MCF 10A (cell line): ENCODE results near the gene TOR4A. TPM values are rescaled to one million over a fixed set of nuclear protein-coding genes. Genes with fewer than 3 reads are reported as not detected.

ENCODE experiments used
- BruUV-seq: library from RNA; stranded (reverse); fragments of 400-500 nt; replicated peaks from 2 replicates; lab custom pipeline; 2021; lab: Mats Ljungman, UMichigan
- CTCF ChIA-PET: fragments of 300-600 bp; sonication (Branson Sonifier 250); formaldehyde crosslinking; extraction: SDS; loops from one replicate; lab custom pipeline; 2021; ENCODE audit warnings: antibody characterized with exemption, inconsistent platforms; lab: Yijun Ruan, JAX
- POLR2A ChIA-PET: fragments of 300-600, 350-650 bp; sonication (Branson Sonifier 250); formaldehyde crosslinking; extraction: SDS; loops from one replicate; lab custom pipeline; 2020; ENCODE audit warnings: antibody characterized with exemption, inconsistent platforms; lab: Yijun Ruan, JAX
- DNase-seq: peaks from one replicate; pipeline ENCODE4 v3.0.0-alpha.2; 2018; ENCODE audit not compliant: unreplicated experiment
- H3K27ac Mint-ChIP-seq: one replicate; pipeline ENCODE4 v1.8.0; 2022; ENCODE audit warnings: mild to moderate bottlenecking, low read depth, mixed read lengths; ENCODE audit not compliant: unreplicated experiment
- H3K27me3 Mint-ChIP-seq: one replicate; pipeline ENCODE4 v1.8.0; 2022; ENCODE audit warnings: mixed read lengths; ENCODE audit not compliant: insufficient read depth, unreplicated experiment
- H3K36me3 Mint-ChIP-seq: one replicate; pipeline ENCODE4 v1.8.0; 2022; ENCODE audit warnings: mild to moderate bottlenecking, moderate library complexity, mixed read lengths; ENCODE audit not compliant: insufficient read depth, unreplicated experiment
- H3K4me1 Mint-ChIP-seq: one replicate; pipeline ENCODE4 v1.8.0; 2022; ENCODE audit warnings: mixed read lengths; ENCODE audit not compliant: insufficient read depth, unreplicated experiment
- H3K4me3 Mint-ChIP-seq: one replicate; pipeline ENCODE4 v1.8.0; 2022; ENCODE audit warnings: mild to moderate bottlenecking, moderate library complexity, mixed read lengths; ENCODE audit not compliant: unreplicated experiment
- H3K9me3 Mint-ChIP-seq: one replicate; pipeline ENCODE4 v1.8.0; 2022; ENCODE audit warnings: mixed read lengths; ENCODE audit not compliant: unreplicated experiment
- CTCF ChIP-seq: fragments of 200-600 bp; IDR thresholded peaks from one replicate; pipeline ENCODE4 v1.8.0; 2022; ENCODE audit warnings: antibody characterized with exemption, mild to moderate bottlenecking; ENCODE audit not compliant: unreplicated experiment
- intact Hi-C: fragments of 100-400 bp; cut with micrococcal nuclease; formaldehyde crosslinking; loops from 2 replicates; pipeline ENCODE4 v1.14.1; 2022
- total RNA-seq: library from RNA; stranded (reverse); gene quantifications from 2 replicates; pipeline ENCODE4 v1.2.3, GENCODE V29; 2022

TOR4A gene
- total RNA-seq, 1 experiment from 2014 or later: 21.9 TPM

GRCh38 chr9:137252555-137253506 is 24.7 kb upstream of the TOR4A start:
- Mint-ChIP-seq H3K27me3 (no peaks in the 10 kb centered on the region), H3K4me3 (no peak overlapping the region), H3K9me3 (no peaks in the 10 kb centered on the region), H3K4me1 (no peaks in the 10 kb centered on the region), H3K27ac (no peak overlapping the region), H3K36me3 (peaks cover 21% of the 10 kb centered on the region)
- no peak for DNase-seq
- TF ChIP-seq CTCF: no peak
- intact Hi-C loops: no loop called here
- BruUV-seq: no TSS peak
- CTCF ChIA-PET: interaction anchor here (0.6 to 2.2 kb wide), 3 partner anchors 9 to 558 kb away, joined by 4 to 11 read pairs (median 8); no protein-coding TSS in a partner anchor
- POLR2A ChIA-PET: interaction anchor here (2.4 to 5.6 kb wide), 2 partner anchors 9 to 30 kb away, joined by 6 to 118 read pairs; partner anchors contain the start of gene TUBB4B

GRCh38 chr9:137253717-137254623 is 23.6 kb upstream of the TOR4A start:
- no TSS peak for BruUV-seq
- Mint-ChIP-seq H3K27ac (peak overlapping the region; percentile 77), H3K4me1 (no peaks in the 10 kb centered on the region), H3K36me3 (peaks cover 33% of the 10 kb centered on the region), H3K9me3 (no peaks in the 10 kb centered on the region), H3K27me3 (no peaks in the 10 kb centered on the region), H3K4me3 (peak overlapping the region; percentile 82)
- ChIA-PET POLR2A (interaction anchor here (0.7 to 5.6 kb wide), 12 partner anchors 11 to 365 kb away, joined by 3 to 118 read pairs (median 5); partner anchors contain the start of genes EHMT1, MAN1B1, SSNA1 and TOR4A), CTCF (interaction anchor here (0.6 to 2.2 kb wide), 5 partner anchors 10 to 559 kb away, joined by 3 to 11 read pairs (median 4); no protein-coding TSS in a partner anchor)
- intact Hi-C loops: no loop called here
- no peak for TF ChIP-seq CTCF
- DNase-seq: no peak

DNA sequence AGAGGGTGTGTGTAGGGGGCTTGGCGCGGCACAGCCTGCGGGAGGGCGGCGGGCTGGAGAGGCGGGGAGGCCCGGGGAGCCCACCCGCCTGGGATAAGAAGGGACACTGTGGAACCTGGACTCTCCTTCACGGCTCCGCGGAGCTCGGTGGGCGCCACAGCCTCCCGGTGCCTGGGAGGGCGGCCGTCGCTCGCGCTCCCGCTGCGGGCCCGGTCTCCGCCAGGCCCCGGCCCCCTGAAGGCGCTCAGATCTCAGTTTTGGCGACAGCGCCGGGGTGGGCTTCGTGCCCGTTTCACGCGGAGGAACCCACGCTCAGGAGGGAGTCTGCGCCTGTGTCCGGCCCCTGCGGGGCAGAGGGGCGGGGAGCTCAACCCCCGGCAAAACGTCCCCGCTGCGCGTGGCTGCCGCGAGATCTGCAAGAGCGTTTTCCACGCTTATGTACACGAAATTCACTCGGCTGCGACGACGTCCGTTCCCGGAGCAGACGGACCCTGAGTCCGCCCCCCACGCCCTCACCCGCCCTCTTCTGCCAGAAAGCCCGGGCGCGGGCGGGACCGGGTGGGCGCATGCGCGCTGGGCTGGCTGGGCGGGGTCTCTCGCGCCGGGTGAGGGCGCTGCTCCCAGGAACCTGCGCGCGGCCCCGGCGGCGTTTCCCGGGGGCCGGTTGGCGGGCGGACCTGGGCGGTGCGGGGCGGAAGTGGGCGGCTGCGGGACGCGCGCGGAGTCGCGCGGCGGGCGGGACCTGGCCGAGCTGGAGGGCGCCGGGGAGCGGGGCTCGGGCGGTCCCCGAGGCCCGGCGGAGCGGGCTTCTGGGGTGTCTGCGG is 22.7 kb upstream of the TOR4A start, which contains the start of gene NELFB:
Gene NELFB (plus strand): TSS at position 704 of the 824 bp plus-strand sequence.
- peaks cover 38% of the 10 kb centered on the region for H3K36me3 Mint-ChIP-seq
- DNase-seq: peak; percentile 86

More for the DNA sequence above, 22.7 kb upstream of the TOR4A start, which contains the start of gene NELFB:
- TF ChIP-seq CTCF: no peak
- no TSS peak for BruUV-seq
- intact Hi-C loops: no loop called here
- POLR2A ChIA-PET: interaction anchor here (0.7 to 5.6 kb wide), 15 partner anchors 11 to 364 kb away, joined by 3 to 118 read pairs (median 5); partner anchors contain the start of genes EHMT1, MAN1B1, SSNA1 and TOR4A
- Mint-ChIP-seq H3K9me3 (no peaks in the 10 kb centered on the region), H3K27me3 (no peaks in the 10 kb centered on the region), H3K4me3 (peak within 1 kb of the TSS; percentile 82), H3K27ac (peak within 1 kb of the TSS; percentile 77), H3K4me1 (no peaks in the 10 kb centered on the region)
- CTCF ChIA-PET: interaction anchor here (0.8 to 2.2 kb wide), 4 partner anchors 11 to 23 kb away, joined by 3 to 11 read pairs (median 6); partner anchors contain the start of gene TOR4A
